DND-41 (cell line): Measurements from ENCODE around the gene GXYLT1.
"Not testable (repeated sequence)": the region's sequence is repeated elsewhere in the genome, so short reads cannot be mapped to it uniquely, and the experiment has no call there.

Experiments
- ATAC-seq: fragments of 200-7000 bp; cut with Tn5 transposase; 3 replicates; pipeline ENCODE4 v1.9.1; 2021; ENCODE audit warnings: low read depth; ENCODE audit not compliant: insufficient read depth
- DNase-seq: peaks from one replicate; pipeline ENCODE4 v3.0.0-alpha.2; 2020
- H2AFZ ChIP-seq: 2 replicates; pipeline ENCODE4 v1.6.0; 2012; ENCODE audit warnings: low read depth, low read length
- H3K27ac ChIP-seq: 2 replicates; pipeline ENCODE4 v1.5.1; 2012; ENCODE audit warnings: low read length, inconsistent platforms
- H3K27me3 ChIP-seq: fragments of 200-600 bp; sonication (generic); 2 replicates; pipeline ENCODE4 v1.6.0; 2012; ENCODE audit warnings: low read length, mild to moderate bottlenecking, inconsistent platforms; ENCODE audit not compliant: insufficient read depth, poor library complexity
- H3K36me3 ChIP-seq: 2 replicates; pipeline ENCODE4 v1.5.1; 2012; ENCODE audit warnings: low read length, inconsistent platforms; ENCODE audit not compliant: insufficient read depth
- H3K4me1 ChIP-seq: 2 replicates; pipeline ENCODE4 v1.5.1; 2012; ENCODE audit warnings: mild to moderate bottlenecking, low read length; ENCODE audit not compliant: insufficient read depth
- H3K4me2 ChIP-seq: 2 replicates; pipeline ENCODE4 v1.6.0; 2012; ENCODE audit warnings: mild to moderate bottlenecking, moderate library complexity, low read length, inconsistent platforms; ENCODE audit not compliant: insufficient read depth
- H3K4me3 ChIP-seq, 2 experiments: fragments of 200-600 bp in 1 of 2; shearing (Covaris generic) in 1 of 2; 2 replicates each; pipeline ENCODE4 v1.5.1; 2012 to 2016; ENCODE audit warnings: inconsistent platforms in 2 of 2, low read length in 2 of 2, mild to moderate bottlenecking in 2 of 2, low read depth in 1 of 2, moderate library complexity in 1 of 2
- H3K79me2 ChIP-seq: 2 replicates; pipeline ENCODE4 v1.6.0; 2012; ENCODE audit warnings: low read length, inconsistent platforms; ENCODE audit not compliant: insufficient read depth
- H3K9ac ChIP-seq: 2 replicates; pipeline ENCODE4 v1.6.0; 2012; ENCODE audit warnings: low read depth, mild to moderate bottlenecking, inconsistent platforms, low read length, moderate library complexity
- H3K9me3 ChIP-seq: 2 replicates; pipeline ENCODE4 v1.5.1; 2012; ENCODE audit warnings: low read length, moderate library complexity, mild to moderate bottlenecking, inconsistent platforms; ENCODE audit not compliant: insufficient read depth, severe bottlenecking
- H4K20me1 ChIP-seq: 2 replicates; pipeline ENCODE4 v1.6.0; 2012; ENCODE audit warnings: low read length; ENCODE audit not compliant: insufficient read depth
- EZH2 ChIP-seq: IDR thresholded peaks from 3 replicates; pipeline ENCODE4 v1.6.1; 2012; ENCODE audit warnings: borderline replicate concordance, low read depth, mild to moderate bottlenecking, moderate library complexity, low read length, inconsistent platforms; ENCODE audit not compliant: severe bottlenecking
- TF ChIP-seq, protein P1 (sequence below): IDR thresholded peaks from 2 replicates; pipeline ENCODE4 v1.5.1; 2012; ENCODE audit warnings: borderline replicate concordance, low read length, moderate library complexity, mild to moderate bottlenecking; ENCODE audit not compliant: poor library complexity, severe bottlenecking; ENCODE audit errors: extremely low read depth

GXYLT1 gene

DNA sequence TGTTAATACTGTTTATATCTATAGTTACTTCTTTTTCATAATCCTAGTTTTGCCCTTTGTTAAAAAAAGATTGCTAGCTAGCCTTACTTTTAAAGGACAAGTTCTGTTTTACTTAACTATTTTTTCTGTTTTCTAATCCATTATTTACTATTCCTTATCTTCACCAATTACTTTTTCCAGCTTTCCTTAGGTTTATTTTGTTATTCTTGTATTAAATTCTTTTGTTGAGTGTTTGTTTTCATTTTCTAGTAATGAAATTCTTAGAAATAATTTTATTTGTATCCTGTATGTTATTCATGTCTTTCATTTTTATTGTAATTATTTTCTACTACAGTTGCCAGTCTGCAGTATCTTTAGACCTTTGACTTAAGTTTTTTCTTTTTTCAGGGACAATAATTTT, 45.7 kb upstream of the GXYLT1 start:
- H4K20me1 ChIP-seq, result no peaks in the 10 kb centered on the region; the same call in 1 of the 2 replicates
- no peaks in the 10 kb centered on the region for H3K9me3 ChIP-seq
- no peaks in the 10 kb centered on the region for H3K27me3 ChIP-seq
- H3K36me3 ChIP-seq, result peaks cover 25% of the 10 kb centered on the region
- H3K4me1 ChIP-seq, result no peaks in the 10 kb centered on the region
- no peak for DNase-seq
- no peak overlapping the region for H3K9ac ChIP-seq
- peaks cover 11% of the 10 kb centered on the region for H3K79me2 ChIP-seq
- no peak for TF ChIP-seq EZH2
- TF ChIP-seq, protein P1, sequence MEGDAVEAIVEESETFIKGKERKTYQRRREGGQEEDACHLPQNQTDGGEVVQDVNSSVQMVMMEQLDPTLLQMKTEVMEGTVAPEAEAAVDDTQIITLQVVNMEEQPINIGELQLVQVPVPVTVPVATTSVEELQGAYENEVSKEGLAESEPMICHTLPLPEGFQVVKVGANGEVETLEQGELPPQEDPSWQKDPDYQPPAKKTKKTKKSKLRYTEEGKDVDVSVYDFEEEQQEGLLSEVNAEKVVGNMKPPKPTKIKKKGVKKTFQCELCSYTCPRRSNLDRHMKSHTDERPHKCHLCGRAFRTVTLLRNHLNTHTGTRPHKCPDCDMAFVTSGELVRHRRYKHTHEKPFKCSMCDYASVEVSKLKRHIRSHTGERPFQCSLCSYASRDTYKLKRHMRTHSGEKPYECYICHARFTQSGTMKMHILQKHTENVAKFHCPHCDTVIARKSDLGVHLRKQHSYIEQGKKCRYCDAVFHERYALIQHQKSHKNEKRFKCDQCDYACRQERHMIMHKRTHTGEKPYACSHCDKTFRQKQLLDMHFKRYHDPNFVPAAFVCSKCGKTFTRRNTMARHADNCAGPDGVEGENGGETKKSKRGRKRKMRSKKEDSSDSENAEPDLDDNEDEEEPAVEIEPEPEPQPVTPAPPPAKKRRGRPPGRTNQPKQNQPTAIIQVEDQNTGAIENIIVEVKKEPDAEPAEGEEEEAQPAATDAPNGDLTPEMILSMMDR, result no peak
- H3K4me2 ChIP-seq, result no peak overlapping the region
- H3K27ac ChIP-seq, result no peak overlapping the region
- ATAC-seq, result no peak
- no peak overlapping the region for H3K4me3 ChIP-seq
- no peak overlapping the region for H2AFZ ChIP-seq

DNA sequence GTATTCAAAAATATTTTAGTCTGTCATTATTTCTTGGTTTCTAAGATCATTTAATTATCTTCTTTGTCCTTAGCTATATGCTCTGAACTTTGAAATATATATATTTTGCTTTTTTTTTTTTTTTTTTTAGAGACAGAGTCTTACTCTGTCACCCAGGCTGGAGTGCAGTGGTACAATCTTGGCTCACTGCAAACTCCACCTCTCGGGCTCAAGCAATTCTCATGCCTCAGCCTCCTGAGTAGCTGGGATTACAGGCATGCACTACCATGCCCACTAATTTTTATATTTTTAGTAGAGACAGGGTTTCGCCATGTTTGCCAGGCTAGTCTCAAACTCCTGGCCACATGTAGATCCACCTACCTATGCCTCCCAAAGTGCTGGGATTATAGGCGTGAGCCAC, 43.6 kb upstream of the GXYLT1 start:
- not testable (repeated sequence) for H3K4me2 ChIP-seq, H3K9me3 ChIP-seq, H3K9ac ChIP-seq, H3K4me1 ChIP-seq, DNase-seq, H2AFZ ChIP-seq, H3K4me3 ChIP-seq, H3K27me3 ChIP-seq, H4K20me1 ChIP-seq, ATAC-seq, H3K27ac ChIP-seq
- Histone ChIP-seq H3K36me3 (peaks cover 26% of the 10 kb centered on the region), H3K79me2 (peaks cover 19% of the 10 kb centered on the region)

DNA sequence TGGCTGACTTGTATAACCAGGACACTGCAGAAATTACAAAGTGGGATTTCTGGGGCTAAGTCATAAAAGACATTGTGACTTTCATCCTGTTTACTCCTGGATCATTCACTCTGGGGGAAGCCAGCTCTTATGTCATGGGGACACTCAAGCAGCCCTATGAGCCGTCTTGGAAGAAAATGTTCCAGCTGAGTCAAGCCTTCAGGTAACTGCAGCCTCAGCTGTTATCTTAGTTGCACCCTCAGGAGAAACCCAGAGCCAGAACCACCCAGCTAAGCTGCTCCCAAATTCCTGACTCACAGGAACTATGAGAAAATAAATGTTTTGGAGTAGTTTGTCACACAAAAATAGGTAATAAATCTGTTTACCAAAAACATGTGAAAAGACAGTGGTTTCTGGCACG, 43.1 kb upstream of the GXYLT1 start:
- peaks cover 4% of the 10 kb centered on the region; the same call in 1 of the 2 replicates for H4K20me1 ChIP-seq
- TF ChIP-seq, protein P1, result no peak
- no peak for TF ChIP-seq EZH2
- no peak for DNase-seq
- ATAC-seq, result no peak
- H3K36me3 ChIP-seq, result peaks cover 21% of the 10 kb centered on the region
- H3K4me1 ChIP-seq, result no peaks in the 10 kb centered on the region
- no peaks in the 10 kb centered on the region for H3K9me3 ChIP-seq
- H3K9ac ChIP-seq, result no peak overlapping the region
- no peaks in the 10 kb centered on the region for H3K27me3 ChIP-seq
- no peak overlapping the region for H2AFZ ChIP-seq
- H3K4me3 ChIP-seq, result no peak overlapping the region
- peaks cover 19% of the 10 kb centered on the region for H3K79me2 ChIP-seq
- H3K4me2 ChIP-seq, result no peak overlapping the region
- H3K27ac ChIP-seq, result no peak overlapping the region

DNA sequence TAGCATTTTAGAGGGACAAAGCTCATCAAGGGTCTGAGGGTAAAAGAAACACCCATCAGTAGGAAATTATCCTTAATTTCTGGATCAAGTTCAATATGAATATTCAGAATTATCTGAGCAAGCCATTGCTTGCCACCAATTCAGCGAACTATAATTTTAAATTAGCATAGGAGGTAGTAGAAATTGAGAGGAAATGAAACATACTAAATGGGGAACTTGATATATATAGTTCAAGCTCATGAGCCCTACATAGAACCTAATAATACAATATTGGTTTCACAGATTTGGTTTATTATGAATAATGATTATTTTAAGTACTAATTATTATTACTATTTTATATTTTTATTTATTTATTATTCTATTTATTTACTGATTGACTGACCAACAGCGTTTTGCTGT, 42.1 kb upstream of the GXYLT1 start:
- TF ChIP-seq EZH2, result no peak
- TF ChIP-seq, protein P1, result no peak
- H3K27ac ChIP-seq, result no peak overlapping the region
- no peak overlapping the region for H2AFZ ChIP-seq
- peaks cover 19% of the 10 kb centered on the region for H3K79me2 ChIP-seq
- no peaks in the 10 kb centered on the region for H3K4me1 ChIP-seq
- no peak for DNase-seq
- no peak overlapping the region for H3K9ac ChIP-seq
- no peak overlapping the region for H3K4me3 ChIP-seq
- ATAC-seq, result no peak
- peaks cover 15% of the 10 kb centered on the region; the same call in 1 of the 2 replicates for H3K36me3 ChIP-seq
- no peaks in the 10 kb centered on the region for H3K27me3 ChIP-seq
- H4K20me1 ChIP-seq, result 0 out of 2 replicates have a peak, but pooled peaks cover 4% of the 10 kb centered on the region
- H3K4me2 ChIP-seq, result no peak overlapping the region
- no peaks in the 10 kb centered on the region for H3K9me3 ChIP-seq
